Measurements from ENCODE around the gene TMOD3. TPM values are rescaled to one million over a fixed set of nuclear protein-coding genes. Genes with fewer than 3 reads are reported as not detected.

TMOD3 gene
- total and polyA plus RNA-seq, 2 donors (not counting 3 experiments of a cell fraction or from before 2014, with no cell fraction given), result 10.4 to 64.3 TPM

DNA sequence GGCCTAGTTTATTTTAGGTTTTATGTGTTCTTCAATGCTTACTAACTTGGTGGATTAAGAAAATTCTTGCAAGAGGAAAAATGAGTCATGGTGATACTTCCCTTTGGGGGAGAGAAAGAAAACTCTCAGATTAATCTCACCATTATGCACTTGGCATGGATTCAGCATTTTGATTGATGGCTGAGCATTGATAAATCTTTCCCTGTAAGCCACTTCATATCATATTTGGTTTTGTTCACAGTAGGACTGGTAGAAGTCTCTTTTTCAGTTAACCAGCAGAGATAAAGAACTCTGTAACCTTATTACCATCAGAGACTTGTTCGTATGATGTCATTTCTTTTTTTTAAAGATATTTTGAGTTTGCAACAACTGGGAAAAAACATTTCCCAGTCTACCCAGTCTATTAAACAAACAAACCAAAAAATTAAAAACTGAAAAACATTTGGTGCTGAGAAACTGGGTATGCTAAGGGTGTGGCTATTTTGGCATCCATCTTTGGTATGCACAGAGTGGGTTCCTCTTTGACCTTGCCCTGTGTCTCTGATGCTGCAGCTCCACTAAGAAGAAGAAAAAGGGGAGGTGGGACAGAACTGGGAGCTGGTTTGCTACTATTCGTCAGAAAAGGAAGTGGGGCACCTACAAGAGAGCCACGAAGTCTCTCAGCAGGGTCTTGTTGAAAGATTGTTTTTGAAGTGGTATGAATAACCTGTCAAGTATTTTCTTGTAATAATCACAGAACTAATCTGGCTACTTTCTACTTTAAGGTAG lies 17.2 kb downstream of the TMOD3 start:
- no peaks in the 10 kb centered on the region for H3K36me3 ChIP-seq (ENCODE audit: control insufficient read depth in 2 of 2, extremely low read depth in 1 of 2, insufficient read depth in 2 of 2, low read length in 2 of 2)
- no peaks in the 10 kb centered on the region for H3K9me3 ChIP-seq (replicated peaks; ENCODE audit: control insufficient read depth, insufficient read depth, low read length)
- H3K9me1 ChIP-seq (replicated peaks; ENCODE audit: control insufficient read depth, extremely low read depth, insufficient read depth, low read length), result no peaks in the 10 kb centered on the region
- peak overlapping the region; percentile 93 for H3K27ac ChIP-seq (ENCODE audit: insufficient read depth, low read depth, low read length)
- peak overlapping the region in 1 of 3 experiments; percentile 24 for H3K4me3 ChIP-seq (replicated peaks in 1 of 3; ENCODE audit: insufficient read depth in 1 of 3, low read depth in 1 of 3, low read length in 3 of 3)
- no TSS peak for BruUV-seq (replicated peaks)
- H3K27me3 ChIP-seq (ENCODE audit: control insufficient read depth in 2 of 2, insufficient read depth in 2 of 2, low read length in 2 of 2), result no peaks in the 10 kb centered on the region
- H3K4me2 ChIP-seq (ENCODE audit: insufficient read depth, low read length), result peak overlapping the region; percentile 93
- H2AFZ ChIP-seq (ENCODE audit: low read depth, low read length), result no peak overlapping the region
- intact Hi-C loops (cut with micrococcal nuclease) (loop anchor here (1.0 to 2.0 kb wide), 5 partner anchors 16 to 70 kb away; no protein-coding TSS in a partner anchor), dilution Hi-C loops (cut with MboI; ENCODE audit: extremely low pct_ligation_motif_present, low sequenced_read_pairs) (no loop called here)
- peaks cover 71% of the 10 kb centered on the region for H3K4me1 ChIP-seq (ENCODE audit: control insufficient read depth, extremely low read depth, insufficient read depth, low read length)
- H3K79me2 ChIP-seq (ENCODE audit: control insufficient read depth, insufficient read depth, low read length), result peaks cover 92% of the 10 kb centered on the region
- TF ChIP-seq POLR2A (IDR thresholded peaks at IDR 0.05; ENCODE audit: low read depth, low read length) (no peak), GATA2 (IDR thresholded peaks at IDR 0.05; ENCODE audit: insufficient read depth, insufficient read length, low read depth, low read length) (peak; percentile 59), FOS (IDR thresholded peaks at IDR 0.05; ENCODE audit: borderline replicate concordance, insufficient read depth, low read length) (peak; percentile 81), POLR2AphosphoS5 (IDR thresholded peaks at IDR 0.05; ENCODE audit: insufficient read depth, low read depth, low read length) (peak; percentile 20), EZH2 (IDR thresholded peaks at IDR 0.05; ENCODE audit: borderline replicate concordance, low read depth, low read length, severe bottlenecking) (no peak), JUN (IDR thresholded peaks at IDR 0.05; ENCODE audit: borderline replicate concordance, insufficient read depth, insufficient read length, low read depth) (peak; percentile 91), MYC (IDR thresholded peaks at IDR 0.05; ENCODE audit: low read depth, low read length) (no peak)
- TF ChIP-seq, protein P1, sequence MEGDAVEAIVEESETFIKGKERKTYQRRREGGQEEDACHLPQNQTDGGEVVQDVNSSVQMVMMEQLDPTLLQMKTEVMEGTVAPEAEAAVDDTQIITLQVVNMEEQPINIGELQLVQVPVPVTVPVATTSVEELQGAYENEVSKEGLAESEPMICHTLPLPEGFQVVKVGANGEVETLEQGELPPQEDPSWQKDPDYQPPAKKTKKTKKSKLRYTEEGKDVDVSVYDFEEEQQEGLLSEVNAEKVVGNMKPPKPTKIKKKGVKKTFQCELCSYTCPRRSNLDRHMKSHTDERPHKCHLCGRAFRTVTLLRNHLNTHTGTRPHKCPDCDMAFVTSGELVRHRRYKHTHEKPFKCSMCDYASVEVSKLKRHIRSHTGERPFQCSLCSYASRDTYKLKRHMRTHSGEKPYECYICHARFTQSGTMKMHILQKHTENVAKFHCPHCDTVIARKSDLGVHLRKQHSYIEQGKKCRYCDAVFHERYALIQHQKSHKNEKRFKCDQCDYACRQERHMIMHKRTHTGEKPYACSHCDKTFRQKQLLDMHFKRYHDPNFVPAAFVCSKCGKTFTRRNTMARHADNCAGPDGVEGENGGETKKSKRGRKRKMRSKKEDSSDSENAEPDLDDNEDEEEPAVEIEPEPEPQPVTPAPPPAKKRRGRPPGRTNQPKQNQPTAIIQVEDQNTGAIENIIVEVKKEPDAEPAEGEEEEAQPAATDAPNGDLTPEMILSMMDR (IDR thresholded peaks at IDR 0.05; ENCODE audit: extremely low read depth in 1 of 2, insufficient read depth in 1 of 2, low read depth in 1 of 2, low read length in 2 of 2), result no peak
- TF ChIP-seq, protein P2, sequence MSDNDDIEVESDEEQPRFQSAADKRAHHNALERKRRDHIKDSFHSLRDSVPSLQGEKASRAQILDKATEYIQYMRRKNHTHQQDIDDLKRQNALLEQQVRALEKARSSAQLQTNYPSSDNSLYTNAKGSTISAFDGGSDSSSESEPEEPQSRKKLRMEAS (IDR thresholded peaks at IDR 0.05; ENCODE audit: insufficient read depth, insufficient read length), result no peak
- peak overlapping the region; percentile 66 for H3K9ac ChIP-seq (replicated peaks; ENCODE audit: extremely low read depth, insufficient read depth, low read length)
- ChIA-PET POLR2A (no interaction called here), CTCF (interaction anchor here (1.0 to 1.7 kb wide), 4 partner anchors 13 to 42 kb away, joined by 3 to 5 read pairs (median 4); no protein-coding TSS in a partner anchor)
- no peaks in the 10 kb centered on the region for H4K20me1 ChIP-seq (replicated peaks; ENCODE audit: control insufficient read depth, extremely low read depth, insufficient read depth, low read length)
- peak; percentile 83 for FAIRE-seq
- DNase-seq (ENCODE audit: low read depth, low spot score), result peak; percentile 97
